Mononuclear cell (primary cell): Measurements from ENCODE around the gene PTDSS2. TPM values are rescaled to one million over a fixed set of nuclear protein-coding genes. Genes with fewer than 3 reads are reported as not detected.
"Not testable (repeated sequence)": the region's sequence is repeated elsewhere in the genome, so short reads cannot be mapped to it uniquely, and the experiment has no call there.

Experiments used
- H3K27me3 ChIP-seq: 2 replicates; pipeline ENCODE4 v1.6.0; 2011; ENCODE audit warnings: low read length, control low read depth; ENCODE audit not compliant: insufficient read depth
- H3K4me1 ChIP-seq: 2 replicates; pipeline ENCODE4 v1.5.1; 2011; ENCODE audit warnings: mild to moderate bottlenecking, low read length, control low read depth; ENCODE audit not compliant: insufficient read depth
- H3K4me3 ChIP-seq: 2 replicates; pipeline ENCODE4 v1.5.1; 2011; ENCODE audit warnings: mild to moderate bottlenecking, low read length, moderate library complexity
- H3K9me3 ChIP-seq: 2 replicates; pipeline ENCODE4 v1.5.1; 2011; ENCODE audit warnings: low read depth, mild to moderate bottlenecking, control low read depth, low read length
- total RNA-seq: library from RNA; depleted of rRNA; stranded (reverse); fragments of >200 nt; gene quantifications from one replicate; pipeline ENCODE4 v1.2.3, GENCODE V29; 2012

Gene PTDSS2
- total RNA-seq, 1 donor: 8.8 TPM

- Histone ChIP-seq H3K4me3 (no peak overlapping the region), H3K4me1 (peaks cover 37% of the 10 kb centered on the region), H3K9me3 (no peaks in the 10 kb centered on the region), H3K27me3 (no peaks in the 10 kb centered on the region)
These were observed 40.2 kb upstream of the PTDSS2 start for GRCh38 chr11:409600-410483.

- H3K4me1 ChIP-seq: peaks cover 43% of the 10 kb centered on the region
- H3K4me3 ChIP-seq, H3K9me3 ChIP-seq, H3K27me3 ChIP-seq: not testable (repeated sequence)
These were observed 39.4 kb upstream of the PTDSS2 start for GRCh38 chr11:410711-411110.

DNA sequence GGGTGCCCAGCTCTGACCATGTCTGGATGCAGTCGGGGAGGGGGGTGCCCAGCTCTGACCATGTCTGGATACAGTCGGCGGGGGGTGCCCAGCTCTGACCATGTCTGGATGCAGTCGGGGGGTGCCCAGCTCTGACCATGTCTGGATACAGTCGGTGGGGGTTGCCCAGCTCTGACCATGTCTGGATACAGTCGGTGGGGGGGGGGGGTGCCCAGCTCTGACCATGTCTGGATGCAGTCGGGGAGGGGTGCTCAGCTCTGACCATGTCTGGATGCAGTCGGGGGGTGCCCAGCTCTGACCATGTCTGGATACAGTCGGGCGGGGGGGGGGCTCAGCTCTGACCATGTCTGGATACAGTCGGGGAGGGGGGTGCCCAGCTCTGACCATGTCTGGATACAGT lies 38.6 kb upstream of the PTDSS2 start:
- H3K4me1 ChIP-seq: peaks cover 44% of the 10 kb centered on the region
- not testable (repeated sequence) for H3K9me3 ChIP-seq, H3K27me3 ChIP-seq, H3K4me3 ChIP-seq

- H3K9me3 ChIP-seq: no peaks in the 10 kb centered on the region
- peak overlapping the region; percentile 4 for H3K4me3 ChIP-seq
- H3K4me1 ChIP-seq: peaks cover 43% of the 10 kb centered on the region
- no peaks in the 10 kb centered on the region for H3K27me3 ChIP-seq
These were observed 37.4 kb upstream of the PTDSS2 start for GRCh38 chr11:412641-413119.

- Histone ChIP-seq H3K4me1 (peaks cover 41% of the 10 kb centered on the region), H3K27me3 (no peaks in the 10 kb centered on the region), H3K9me3 (no peaks in the 10 kb centered on the region), H3K4me3 (peak overlapping the region; percentile 4)
These were observed 36.7 kb upstream of the PTDSS2 start for GRCh38 chr11:413120-414081.

GRCh38 chr11:414318-414857 lies 35.7 kb upstream of the PTDSS2 start:
- Histone ChIP-seq H3K27me3 (no peaks in the 10 kb centered on the region), H3K9me3 (no peaks in the 10 kb centered on the region), H3K4me3 (peak overlapping the region; percentile 52), H3K4me1 (peaks cover 41% of the 10 kb centered on the region)

DNA sequence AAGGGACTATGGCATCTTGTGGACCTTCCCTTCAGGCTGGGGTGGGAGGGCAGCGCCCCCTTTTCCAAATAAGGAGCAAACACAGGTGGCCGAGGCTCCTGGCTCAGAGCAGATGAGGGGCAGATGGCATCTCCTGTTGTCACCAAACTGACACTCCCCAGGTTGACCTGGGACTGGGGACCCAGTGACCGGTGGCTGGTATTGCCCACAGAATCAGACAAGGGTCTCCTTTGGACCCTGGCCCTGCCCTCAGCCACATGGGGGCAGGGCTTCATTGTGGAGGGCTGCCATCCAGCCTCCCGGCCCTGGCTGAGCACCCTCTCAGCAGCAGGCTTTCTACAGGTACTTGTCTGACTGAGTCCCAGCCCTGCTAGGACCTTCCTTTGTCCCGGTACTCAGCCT lies 34.4 kb upstream of the PTDSS2 start:
- H3K27me3 ChIP-seq: no peaks in the 10 kb centered on the region
- H3K4me3 ChIP-seq: peak overlapping the region; percentile 52
- peaks cover 41% of the 10 kb centered on the region for H3K4me1 ChIP-seq
- H3K9me3 ChIP-seq: no peaks in the 10 kb centered on the region

- Histone ChIP-seq H3K4me3 (peak overlapping the region; percentile 52), H3K4me1 (peaks cover 41% of the 10 kb centered on the region), H3K9me3 (no peaks in the 10 kb centered on the region), H3K27me3 (no peaks in the 10 kb centered on the region)
These were observed 33.9 kb upstream of the PTDSS2 start for GRCh38 chr11:416051-416756.

DNA sequence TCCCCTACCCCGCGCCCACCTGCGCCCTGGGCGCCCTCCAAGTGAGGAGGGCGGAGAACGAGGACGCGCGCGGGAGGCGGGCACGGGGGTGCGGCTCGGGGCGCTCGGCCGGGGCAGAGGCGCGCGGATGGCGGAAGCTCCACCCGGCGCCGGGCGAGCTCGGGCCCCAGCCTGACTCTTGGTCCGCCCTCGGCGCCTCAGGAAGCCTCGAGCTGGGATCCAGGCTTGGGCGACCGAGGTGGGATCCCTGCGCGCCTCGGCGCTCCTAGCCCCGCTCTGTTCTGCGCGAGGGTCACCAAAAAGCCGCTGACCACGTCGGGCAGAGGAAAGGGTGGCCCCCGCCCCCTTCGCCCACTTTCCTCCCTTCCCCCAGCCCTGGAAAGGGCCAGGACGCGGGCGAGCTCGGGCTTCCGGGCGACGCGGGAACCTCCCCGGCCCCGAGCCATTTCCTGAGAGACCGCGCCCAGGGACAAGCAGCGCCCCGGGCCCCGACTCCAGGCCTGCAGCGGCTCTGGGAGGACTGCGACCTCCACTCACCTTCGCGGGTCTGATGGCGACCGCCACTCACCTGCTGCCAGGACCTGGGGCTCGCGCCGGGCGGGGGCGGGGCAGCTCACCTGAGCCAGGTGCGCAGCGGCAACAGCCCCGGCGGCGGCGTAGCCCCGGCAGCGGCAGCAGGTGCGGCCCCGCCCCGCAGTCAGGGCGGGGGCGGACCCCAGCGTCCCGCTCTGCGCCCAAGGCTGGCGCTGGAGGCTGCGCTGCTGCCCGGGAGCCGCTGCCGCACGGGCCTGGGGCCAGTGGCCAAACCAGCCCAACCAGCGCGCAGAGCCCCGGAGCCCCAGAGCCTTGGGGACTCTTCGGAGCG lies 33.1 kb upstream of the PTDSS2 start:
- peak overlapping the region; percentile 52 for H3K4me3 ChIP-seq
- H3K4me1 ChIP-seq: peaks cover 41% of the 10 kb centered on the region
- no peaks in the 10 kb centered on the region for H3K9me3 ChIP-seq
- H3K27me3 ChIP-seq: no peaks in the 10 kb centered on the region

- H3K4me3 ChIP-seq: no peak overlapping the region
- H3K4me1 ChIP-seq: peaks cover 38% of the 10 kb centered on the region
- H3K9me3 ChIP-seq: no peaks in the 10 kb centered on the region
- no peaks in the 10 kb centered on the region for H3K27me3 ChIP-seq
These were observed 32.3 kb upstream of the PTDSS2 start for GRCh38 chr11:417652-418342.

GRCh38 chr11:418343-419247 lies 31.5 kb upstream of the PTDSS2 start:
- no peaks in the 10 kb centered on the region for H3K9me3 ChIP-seq
- H3K4me1 ChIP-seq: peaks cover 30% of the 10 kb centered on the region
- H3K4me3 ChIP-seq: no peak overlapping the region
- no peaks in the 10 kb centered on the region for H3K27me3 ChIP-seq

DNA sequence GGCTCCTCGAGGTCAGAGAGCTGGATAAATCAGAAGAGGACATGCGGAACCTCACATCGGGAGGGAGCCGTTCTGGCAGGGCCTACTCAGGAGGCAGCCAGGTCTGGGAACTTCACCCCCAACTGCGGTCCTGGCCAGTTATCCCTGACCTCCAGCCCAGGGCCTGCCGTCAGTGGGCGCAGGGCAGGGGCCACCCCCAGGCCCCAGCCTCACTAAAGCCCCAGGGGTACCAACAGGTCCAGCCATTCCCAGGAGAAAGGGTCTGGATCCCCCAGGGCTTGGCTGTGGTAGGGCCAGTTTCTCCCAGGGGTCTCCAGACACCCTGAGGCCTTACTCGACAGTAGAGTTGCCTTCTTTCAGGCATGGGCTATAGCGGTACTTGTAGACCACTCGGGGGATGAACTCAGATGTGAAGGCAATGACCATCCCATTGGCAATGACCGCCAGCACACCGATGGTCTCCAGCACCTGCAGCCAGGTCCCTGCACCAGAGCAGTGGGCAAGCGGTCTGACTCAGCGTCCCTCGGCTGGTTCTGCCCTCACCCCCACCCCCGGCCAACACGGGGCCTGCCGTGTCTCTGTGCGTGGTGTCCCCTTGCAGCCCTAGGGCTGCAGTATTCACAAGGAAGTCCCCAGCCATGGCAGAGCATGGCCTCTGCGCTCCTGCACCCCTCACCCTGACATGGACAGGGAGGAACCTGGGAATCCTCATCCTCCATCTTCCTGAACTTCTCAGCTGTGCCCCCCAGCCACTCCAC lies 30.7 kb upstream of the PTDSS2 start:
- Histone ChIP-seq H3K4me1 (peaks cover 26% of the 10 kb centered on the region), H3K9me3 (no peaks in the 10 kb centered on the region), H3K27me3 (no peaks in the 10 kb centered on the region), H3K4me3 (no peak overlapping the region)
